H1 (cell line): ENCODE data around the gene GRIK4. TPM values are rescaled to one million over a fixed set of nuclear protein-coding genes. Genes with fewer than 3 reads are reported as not detected.

Experiments
- CHD7 ChIP-seq: fragments of 300-600 bp; sonication (generic); IDR thresholded peaks from 2 replicates; pipeline ENCODE4 v1.7.1; 2012; ENCODE audit warnings: low read length, moderate library complexity, mild to moderate bottlenecking, inconsistent platforms; ENCODE audit not compliant: insufficient replicate concordance
- polyA plus RNA-seq, 7 experiments: library from polyadenylated mRNA; depleted of rRNA in 3 of 7; stranded (reverse) in 5 of 7; unstranded in 2 of 7; fragments of >200 nt in 5 of 7; fragments of 200-250 nt in 2 of 7; gene quantifications; 1 replicate in 5 of 7; 2 replicates in 1 of 7; 4 replicates in 1 of 7; pipeline versions ENCODE4 v1.2.1 to v1.2.3, GENCODE V29; 2011 to 2013; ENCODE audit warnings: missing spikeins in 2 of 7, mixed read lengths in 2 of 7
- total RNA-seq: library from RNA; stranded (reverse); fragmentation: NEBNext Ultra II Directional; extraction: Animal tissue kit (Norgen Biotek cat#: 25700); gene quantifications from 2 replicates; pipeline ENCODE4 v1.2.1, GENCODE V29; 2021

Gene GRIK4
- total and polyA plus RNA-seq, 2 of the 8 experiments (the other 6 are each of a cell fraction or from before 2014, with no cell fraction given): 1.2 to 2.9 TPM

- TF ChIP-seq CHD7: no peak
- TF ChIP-seq, all 59 proteins: peak for 0
Measured at GRCh38 chr11:120717623-120718022, 206.1 kb downstream of the GRIK4 start (continued).
